ENCODE measurements around the gene MRPS17. TPM values are rescaled to one million over a fixed set of nuclear protein-coding genes. Genes with fewer than 3 reads are reported as not detected.

MRPS17 gene
- total and polyA plus RNA-seq, 9 of the 15 experiments (the other 6 are each of a cell fraction or from before 2014, with no cell fraction given), result 25.9 to 99.3 (median 43.9) TPM

GRCh38 chr7:55951637-55952351, at the start of gene MRPS17 (continued):
- TF ChIP-seq RNF219 (CRISPR knock-in tag; IDR thresholded peaks at IDR 0.05) (no peak), ZNF143 (CRISPR knock-in tag; IDR thresholded peaks at IDR 0.05) (0 out of 2 replicates have a peak, but pooled peaks have one; percentile 22), OTX1 (CRISPR knock-in tag; IDR thresholded peaks at IDR 0.05) (no peak), SPI1 (IDR thresholded peaks at IDR 0.05; ENCODE audit: borderline replicate concordance, low read depth, low read length) (no peak), TAF15 (IDR thresholded peaks at IDR 0.05; ENCODE audit: low read depth, low read length) (no peak), MAX (CRISPR knock-in tag; IDR thresholded peaks at IDR 0.05) (peak; percentile 95), CREM (IDR thresholded peaks at IDR 0.05; ENCODE audit: low read depth) (peak; percentile 99), ATF3 (IDR thresholded peaks at IDR 0.05) (peak; percentile 27; the same call in 1 of the 2 replicates), ATF3 (CRISPR knock-in tag; conservative IDR thresholded peaks at IDR 0.05) (no peak), FOXA3 (CRISPR knock-in tag; conservative IDR thresholded peaks at IDR 0.05 in 1 of 2, IDR thresholded peaks at IDR 0.05 in 1 of 2) (0 out of 4 replicates have a peak, but pooled peaks of 1 of the 2 experiments have one; percentile 36), PHF8 (IDR thresholded peaks at IDR 0.05; ENCODE audit: borderline replicate concordance, low read length) (peak; percentile 95), TAF1 (IDR thresholded peaks at IDR 0.05; ENCODE audit: control insufficient read depth, extremely low read depth, insufficient read depth, low read length, severe bottlenecking) (peak; percentile 84), ARID3B (CRISPR knock-in tag; IDR thresholded peaks at IDR 0.05; ENCODE audit: borderline replicate concordance) (no peak), CREB1 (IDR thresholded peaks at IDR 0.05) (peak; percentile 97), CREB1 (CRISPR knock-in tag; IDR thresholded peaks at IDR 0.05) (peak; percentile 99), RBFOX2 (IDR thresholded peaks at IDR 0.05; ENCODE audit: low read depth, low read length) (peak; percentile 92), C11orf30 (IDR thresholded peaks at IDR 0.05; ENCODE audit: low read depth) (peak; percentile 96), TBL1XR1 (IDR thresholded peaks at IDR 0.05; ENCODE audit: low read length in 2 of 2) (peak in 1 of 2 experiments; percentile 38; a peak in 1 of 4 replicates), ELF4 (CRISPR knock-in tag; IDR thresholded peaks at IDR 0.05) (no peak), ZNF79 (CRISPR knock-in tag; IDR thresholded peaks at IDR 0.05; ENCODE audit: low read depth) (no peak), MLLT1 (IDR thresholded peaks at IDR 0.05) (peak in 1 of 2 experiments; percentile 81; a peak in 2 of 4 replicates), TAF7 (tag; IDR thresholded peaks at IDR 0.05) (peak; percentile 67)
